GM18502 (cell line): ENCODE results near the gene ANO8.
"Not testable (repeated sequence)": the region's sequence is repeated elsewhere in the genome, so short reads cannot be mapped to it uniquely, and the experiment has no call there.

Experiments used
- ATAC-seq: cut with Tn5 transposase; IDR thresholded peaks from one replicate; pipeline ENCODE4 v1.9.1; 2021; ENCODE audit warnings: mild to moderate bottlenecking; ENCODE audit not compliant: unreplicated experiment, poor library complexity

Gene ANO8

GRCh38 chr19:17312189-17313113, 22.2 kb downstream of the ANO8 start:
- no peak for ATAC-seq

- no peak for ATAC-seq
Measured at GRCh38 chr19:17311455-17312188, 23.0 kb downstream of the ANO8 start.

- no peak for ATAC-seq
Measured at GRCh38 chr19:17309965-17310461, 24.6 kb downstream of the ANO8 start.

GRCh38 chr19:17309198-17309964, 25.3 kb downstream of the ANO8 start, which contains the start of gene DDA1:
DDA1 (plus strand) TSS chr19:17309563; CDS start chr19:17309655, 92 bp downstream.
- peak; percentile 60 for ATAC-seq

GRCh38 chr19:17307876-17308377, 26.7 kb downstream of the ANO8 start:
- no peak for ATAC-seq

- ATAC-seq = no peak
Measured at GRCh38 chr19:17306285-17306714, 28.4 kb downstream of the ANO8 start.

- peak; percentile 58 for ATAC-seq
Measured at GRCh38 chr19:17305517-17306284, 29.0 kb downstream of the ANO8 start, which contains the start of gene MRPL34. MRPL34 (plus strand) TSS chr19:17305872; CDS start chr19:17305893, 21 bp downstream.

- no peak for ATAC-seq
Measured at GRCh38 chr19:17305216-17305516, 29.5 kb downstream of the ANO8 start.

GRCh38 chr19:17304386-17305215, 30.1 kb downstream of the ANO8 start:
- ATAC-seq = no peak

GRCh38 chr19:17303940-17304267, 30.8 kb downstream of the ANO8 start:
- ATAC-seq = no peak

GRCh38 chr19:17303167-17303939, 31.3 kb downstream of the ANO8 start, which contains the start of gene ABHD8:
ABHD8 (minus strand) TSS chr19:17303425; CDS start chr19:17301616, 1,809 bp downstream.
- peak; percentile 59 for ATAC-seq

- no peak for ATAC-seq
Measured at GRCh38 chr19:17302391-17303166, 32.1 kb downstream of the ANO8 start.

GRCh38 chr19:17300992-17301619, 33.5 kb downstream of the ANO8 start:
- no peak for ATAC-seq

- ATAC-seq = no peak
Measured at GRCh38 chr19:17296976-17297375, 37.7 kb downstream of the ANO8 start.

GRCh38 chr19:17296273-17296672, 38.4 kb downstream of the ANO8 start:
- no peak for ATAC-seq

GRCh38 chr19:17295551-17295950, 39.1 kb downstream of the ANO8 start:
- not testable (repeated sequence) for ATAC-seq
